IMR-90 (cell line): ENCODE results near the gene LAMB1. TPM values are rescaled to one million over a fixed set of nuclear protein-coding genes. Genes with fewer than 3 reads are reported as not detected.

Source experiments
- ATAC-seq: fragments of 200-7000 bp; cut with Tn5 transposase; 2 replicates; pipeline ENCODE4 v1.9.1; 2020; ENCODE audit warnings: low read depth, mild to moderate bottlenecking, moderate library complexity
- BruUV-seq: library from RNA; stranded (reverse); fragments of 400-500 nt; replicated peaks from 2 replicates; lab custom pipeline; 2021; lab: Mats Ljungman, UMichigan
- CTCF ChIA-PET: fragments of 300-600 bp; formaldehyde crosslinking; extraction: SDS; loops from one replicate; lab custom pipeline; 2021; ENCODE audit warnings: antibody characterized with exemption; lab: Yijun Ruan, JAX
- POLR2A ChIA-PET: fragments of 300-600 bp; sonication (Branson Sonifier 250); formaldehyde crosslinking; loops from one replicate; lab custom pipeline; 2022; ENCODE audit warnings: antibody characterized with exemption; ENCODE audit not compliant: unreplicated experiment; lab: Charles Lee
- DNase-seq: peaks from one replicate; pipeline ENCODE4 v3.0.0; 2013
- H2AFZ ChIP-seq: replicated peaks from 2 replicates; pipeline ENCODE3; 2013; ENCODE audit warnings: low read length, mild to moderate bottlenecking; ENCODE audit not compliant: poor library complexity
- H2AK5ac ChIP-seq: 2 replicates; pipeline ENCODE4 v1.6.1; 2013; ENCODE audit warnings: low read depth, low read length, inconsistent platforms
- H2AK9ac ChIP-seq: replicated peaks from 2 replicates; pipeline ENCODE3; 2013; ENCODE audit warnings: mild to moderate bottlenecking, low read depth, low read length, moderate library complexity; ENCODE audit not compliant: poor library complexity
- H2BK120ac ChIP-seq: 2 replicates; pipeline ENCODE4 v1.6.1; 2013; ENCODE audit warnings: low read depth, low read length, inconsistent platforms
- H2BK15ac ChIP-seq: 3 replicates; pipeline ENCODE4 v1.6.1; 2013; ENCODE audit warnings: low read depth, low read length, inconsistent platforms
- H2BK20ac ChIP-seq: 2 replicates; pipeline ENCODE4 v1.6.1; 2013; ENCODE audit warnings: low read depth, mild to moderate bottlenecking, inconsistent platforms, low read length, moderate library complexity
- H2BK5ac ChIP-seq: 2 replicates; pipeline ENCODE4 v1.6.1; 2013; ENCODE audit warnings: mild to moderate bottlenecking, low read depth, low read length, inconsistent platforms; ENCODE audit not compliant: poor library complexity, severe bottlenecking
- H3K14ac ChIP-seq: replicated peaks from 2 replicates; pipeline ENCODE4 v1.6.1; 2013; ENCODE audit warnings: low read depth, low read length, inconsistent platforms
- H3K18ac ChIP-seq: 2 replicates; pipeline ENCODE4 v1.6.1; 2013; ENCODE audit warnings: low read depth, low read length, control low read depth
- H3K23ac ChIP-seq: 2 replicates; pipeline ENCODE4 v1.6.1; 2013; ENCODE audit warnings: low read depth, low read length, inconsistent platforms
- H3K27ac ChIP-seq: 2 replicates; pipeline ENCODE4 v1.5.1; 2013; ENCODE audit warnings: mild to moderate bottlenecking, control low read depth, low read length; ENCODE audit not compliant: insufficient read depth
- H3K27me3 ChIP-seq: 2 replicates; pipeline ENCODE4 v1.6.1; 2013; ENCODE audit warnings: low read length; ENCODE audit not compliant: control insufficient read depth, insufficient read depth
- H3K36me3 ChIP-seq: 2 replicates; pipeline ENCODE4 v1.6.1; 2013; ENCODE audit warnings: low read length, mixed read lengths; ENCODE audit not compliant: control insufficient read depth, insufficient read depth
- H3K4ac ChIP-seq: 2 replicates; pipeline ENCODE4 v1.6.1; 2013; ENCODE audit warnings: low read depth, low read length, inconsistent platforms
- H3K4me1 ChIP-seq: 2 replicates; pipeline ENCODE4 v1.6.1; 2013; ENCODE audit warnings: low read length, mixed read lengths; ENCODE audit not compliant: control insufficient read depth, insufficient read depth
- H3K4me2 ChIP-seq: 2 replicates; pipeline ENCODE4 v1.6.1; 2013; ENCODE audit warnings: low read depth, mild to moderate bottlenecking, control low read depth, low read length, moderate library complexity
- H3K4me3 ChIP-seq: 2 replicates; pipeline ENCODE4 v1.5.1; 2013; ENCODE audit warnings: low read depth, mild to moderate bottlenecking, control low read depth, low read length, moderate library complexity; ENCODE audit not compliant: insufficient read depth
- H3K56ac ChIP-seq: 2 replicates; pipeline ENCODE4 v1.6.1; 2013; ENCODE audit warnings: low read length, inconsistent platforms; ENCODE audit not compliant: insufficient read depth; ENCODE audit errors: extremely low read depth
- H3K79me1 ChIP-seq, 2 experiments: 2 replicates each; pipeline ENCODE4 v1.6.1; 2013; ENCODE audit warnings: low read length in 2 of 2, inconsistent platforms in 1 of 2, low read depth in 1 of 2
- H3K9ac ChIP-seq: 2 replicates; pipeline ENCODE4 v1.6.1; 2013; ENCODE audit warnings: low read depth, low read length, control low read depth
- H3K9me1 ChIP-seq: 2 replicates; pipeline ENCODE4 v1.6.1; 2013; ENCODE audit warnings: low read length, inconsistent platforms; ENCODE audit not compliant: insufficient read depth
- H3K9me3 ChIP-seq: 2 replicates; pipeline ENCODE4 v1.6.1; 2013; ENCODE audit warnings: low read length; ENCODE audit not compliant: control insufficient read depth, insufficient read depth
- H4K20me1 ChIP-seq: 2 replicates; pipeline ENCODE4 v1.6.1; 2013; ENCODE audit warnings: low read length, inconsistent platforms; ENCODE audit not compliant: insufficient read depth
- H4K5ac ChIP-seq: 2 replicates; pipeline ENCODE4 v1.6.1; 2013; ENCODE audit warnings: mild to moderate bottlenecking, low read depth, low read length, control low read depth
- H4K8ac ChIP-seq, 2 experiments: 2 replicates each; pipeline ENCODE4 v1.6.1; 2013; ENCODE audit warnings: low read depth in 2 of 2, low read length in 2 of 2, control low read depth in 1 of 2, inconsistent platforms in 1 of 2
- H4K91ac ChIP-seq: 2 replicates; pipeline ENCODE4 v1.6.1; 2013; ENCODE audit warnings: low read depth, low read length, inconsistent platforms; ENCODE audit not compliant: insufficient read depth
- POLR2A ChIP-seq: IDR thresholded peaks from 2 replicates; pipeline ENCODE4 v1.6.1; 2012; ENCODE audit warnings: mild to moderate bottlenecking, low read depth, low read length
- WGBS, 2 experiments: methylation state at CpG; one replicate each; pipeline versions ENCODE4 v1.1.5 to v1.1.7; 2013; ENCODE audit warnings: missing lambda C conversion rate in 2 of 2; ENCODE audit not compliant: insufficient read length in 1 of 2; ENCODE audit errors: extremely low coverage in 2 of 2; 5-methylcytosine and 5-hydroxymethylcytosine counted together
- dilution Hi-C: fragments of 300-500 bp; cut with HindIII; formaldehyde crosslinking; loops from one replicate; pipeline ENCODE4 v1.14.3; 2018; ENCODE audit warnings: low sequenced_read_pairs; ENCODE audit not compliant: unreplicated experiment
- in situ Hi-C: fragments of 300-500 bp; cut with MboI; formaldehyde crosslinking; loops from 3 replicates; pipeline ENCODE4 v1.14.3; 2019; ENCODE audit warnings: low sequenced_read_pairs, inconsistent platforms, mixed read lengths
- intact Hi-C: fragments of 100-400 bp; cut with micrococcal nuclease; formaldehyde crosslinking; loops from 2 replicates; pipeline ENCODE4 v1.10.0; 2022
- polyA plus RNA-seq, 3 experiments: library from polyadenylated mRNA; depleted of rRNA; stranded (reverse); fragments of >200 nt; gene quantifications; 2 replicates each; pipeline ENCODE4 v1.2.3, GENCODE V29; 2012; ENCODE audit warnings: low replicate concordance in 1 of 3
- total RNA-seq: library from RNA; depleted of rRNA; stranded (reverse); fragments of >200 nt; gene quantifications from 2 replicates; pipeline ENCODE4 v1.2.3, GENCODE V29; 2012

The LAMB1 gene
- total and polyA plus RNA-seq, 2 of the 4 experiments (the other 2 are of a cell fraction), result 114 to 117 TPM

DNA sequence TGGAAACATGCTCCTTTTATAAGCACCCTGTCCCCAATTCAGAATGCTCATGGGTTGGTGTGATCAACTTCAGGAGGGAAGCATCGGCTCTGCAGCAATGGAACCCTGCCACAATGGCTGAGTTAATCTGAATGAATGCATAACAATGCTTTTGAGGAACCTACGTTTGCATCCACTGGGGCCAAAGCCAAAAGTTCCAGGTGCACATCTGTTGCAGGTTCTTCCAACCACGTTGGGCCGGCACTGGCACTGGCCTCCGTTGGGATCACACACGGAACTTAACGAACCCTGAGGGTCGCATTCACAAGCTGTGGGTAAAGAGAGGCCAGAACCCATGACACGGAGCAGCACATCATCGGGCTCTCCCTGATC is 43.4 kb downstream of the LAMB1 start:
- no peak overlapping the region for H2BK20ac ChIP-seq
- dilution Hi-C loops, result no loop called here
- peaks cover 18% of the 10 kb centered on the region for H3K9me1 ChIP-seq
- 95% methylated on average over 5 of the region's 10 CpGs; no CpG with 5 or more reads in 1 of the 2 experiments for WGBS, 2 experiments
- no peak overlapping the region for H2BK5ac ChIP-seq
- no peak overlapping the region for H3K4me3 ChIP-seq
- peaks cover 7% of the 10 kb centered on the region for H3K4me1 ChIP-seq
- in situ Hi-C loops, result no loop called here
- intact Hi-C loops, result no loop called here
- no peak for DNase-seq
- H3K27ac ChIP-seq, result no peak overlapping the region
- no peak overlapping the region for H4K91ac ChIP-seq
- H4K8ac ChIP-seq, result no peak overlapping the region
- no peaks in the 10 kb centered on the region for H3K27me3 ChIP-seq
- H3K4ac ChIP-seq, result no peak overlapping the region
- H2AFZ ChIP-seq, result no peak overlapping the region
- H3K9ac ChIP-seq, result no peak overlapping the region
- peaks cover 0 to 37% of the 10 kb centered on the region in 2 experiments; a peak in 3 of 4 replicates for H3K79me1 ChIP-seq
- H2BK120ac ChIP-seq, result no peak overlapping the region
- no peak overlapping the region for H2BK15ac ChIP-seq
- H3K18ac ChIP-seq, result no peak overlapping the region
- ChIA-PET POLR2A (interaction anchor here (0.5 kb wide), 1 partner anchor 171 kb away, joined by 3 read pairs; the partner anchor contains the start of gene LAMB4), CTCF (no interaction called here)
- H3K56ac ChIP-seq, result no peak overlapping the region
- H3K4me2 ChIP-seq, result no peak overlapping the region
- peaks cover 20% of the 10 kb centered on the region for H4K20me1 ChIP-seq
- no peak overlapping the region; the same call in 1 of the 2 replicates for H3K14ac ChIP-seq
- ATAC-seq, result no peak
- no TSS peak for BruUV-seq
- H2AK5ac ChIP-seq, result no peak overlapping the region
- no peak overlapping the region for H2AK9ac ChIP-seq
- no peak overlapping the region for H3K23ac ChIP-seq
- TF ChIP-seq POLR2A, result no peak
- H4K5ac ChIP-seq, result no peak overlapping the region
- H3K9me3 ChIP-seq, result no peaks in the 10 kb centered on the region
- H3K36me3 ChIP-seq, result peaks cover 70% of the 10 kb centered on the region
